Left ventricle myocardium inferior (tissue), 1 donor: ENCODE results near the gene TNS2. TPM values are rescaled to one million over a fixed set of nuclear protein-coding genes. Genes with fewer than 3 reads are reported as not detected.

Experiments used
- DNase-seq: peaks from one replicate; pipeline ENCODE4 v3.0.0-alpha.2; 2020
- H3K27ac ChIP-seq: fragments of 200-600 bp; replicated peaks from 2 replicates; pipeline ENCODE4 v1.8.0; 2021
- H3K27me3 ChIP-seq: fragments of 200-600 bp; 2 replicates; pipeline ENCODE4 v1.8.0; 2021; ENCODE audit warnings: low read depth
- H3K36me3 ChIP-seq: fragments of 200-600 bp; 2 replicates; pipeline ENCODE4 v1.8.0; 2021
- H3K4me1 ChIP-seq: fragments of 200-600 bp; 2 replicates; pipeline ENCODE4 v1.8.0; 2021
- H3K4me3 ChIP-seq: fragments of 200-600 bp; 2 replicates; pipeline ENCODE4 v1.8.0; 2021; ENCODE audit warnings: mild to moderate bottlenecking, moderate library complexity
- H3K9me3 ChIP-seq: fragments of 200-600 bp; replicated peaks from 2 replicates; pipeline ENCODE4 v1.8.0; 2021
- intact Hi-C: fragments of 100-400 bp; cut with micrococcal nuclease; formaldehyde crosslinking; loops from one replicate; pipeline ENCODE4 v1.11.0; 2022
- total RNA-seq: library from RNA; stranded (reverse); fragmentation: NEBNext Ultra II Directional; extraction: Animal tissue kit (Norgen Biotek cat#: 25700); gene quantifications from one replicate; pipeline ENCODE4 v1.2.1, GENCODE V29; 2021
- TF ChIP-seq, protein P1 (sequence below): fragments of 200-600 bp; IDR thresholded peaks from 2 replicates; pipeline ENCODE4 v1.8.0; 2021; ENCODE audit warnings: antibody characterized with exemption, mild to moderate bottlenecking, borderline replicate concordance
- donor health status: DM: no; HTN: yes; CAD: no; lungs with severe emphysema.

The TNS2 gene
- total RNA-seq, 1 donor from 2014 or later: 109 TPM

DNA sequence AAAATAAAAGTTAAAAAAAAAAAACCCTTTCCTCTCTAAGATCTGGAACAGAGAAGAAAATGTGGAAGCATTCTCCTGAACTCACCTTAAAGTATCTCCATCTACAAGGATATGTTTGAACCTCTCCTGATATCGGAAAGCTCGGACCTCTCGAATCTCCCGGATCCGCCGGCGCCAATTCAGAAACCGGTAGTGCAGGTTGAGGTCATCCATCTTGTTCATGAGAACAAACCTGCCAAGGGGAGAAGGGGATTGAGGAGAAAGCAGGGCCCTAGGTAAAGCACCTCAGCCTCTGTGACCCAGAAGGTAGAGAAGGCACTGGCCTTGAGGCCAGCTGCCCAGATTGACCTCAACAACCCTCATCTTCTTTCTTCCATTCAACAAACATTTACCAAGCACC lies 27.2 kb downstream of the TNS2 start:
- Histone ChIP-seq H3K4me1 (peaks cover 64% of the 10 kb centered on the region), H3K27ac (no peak overlapping the region), H3K36me3 (peaks cover 30% of the 10 kb centered on the region), H3K4me3 (no peak overlapping the region), H3K27me3 (no peaks in the 10 kb centered on the region), H3K9me3 (no peaks in the 10 kb centered on the region)
- no peak for DNase-seq
- intact Hi-C loops: no loop called here
- TF ChIP-seq, protein P1, sequence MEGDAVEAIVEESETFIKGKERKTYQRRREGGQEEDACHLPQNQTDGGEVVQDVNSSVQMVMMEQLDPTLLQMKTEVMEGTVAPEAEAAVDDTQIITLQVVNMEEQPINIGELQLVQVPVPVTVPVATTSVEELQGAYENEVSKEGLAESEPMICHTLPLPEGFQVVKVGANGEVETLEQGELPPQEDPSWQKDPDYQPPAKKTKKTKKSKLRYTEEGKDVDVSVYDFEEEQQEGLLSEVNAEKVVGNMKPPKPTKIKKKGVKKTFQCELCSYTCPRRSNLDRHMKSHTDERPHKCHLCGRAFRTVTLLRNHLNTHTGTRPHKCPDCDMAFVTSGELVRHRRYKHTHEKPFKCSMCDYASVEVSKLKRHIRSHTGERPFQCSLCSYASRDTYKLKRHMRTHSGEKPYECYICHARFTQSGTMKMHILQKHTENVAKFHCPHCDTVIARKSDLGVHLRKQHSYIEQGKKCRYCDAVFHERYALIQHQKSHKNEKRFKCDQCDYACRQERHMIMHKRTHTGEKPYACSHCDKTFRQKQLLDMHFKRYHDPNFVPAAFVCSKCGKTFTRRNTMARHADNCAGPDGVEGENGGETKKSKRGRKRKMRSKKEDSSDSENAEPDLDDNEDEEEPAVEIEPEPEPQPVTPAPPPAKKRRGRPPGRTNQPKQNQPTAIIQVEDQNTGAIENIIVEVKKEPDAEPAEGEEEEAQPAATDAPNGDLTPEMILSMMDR: no peak

DNA sequence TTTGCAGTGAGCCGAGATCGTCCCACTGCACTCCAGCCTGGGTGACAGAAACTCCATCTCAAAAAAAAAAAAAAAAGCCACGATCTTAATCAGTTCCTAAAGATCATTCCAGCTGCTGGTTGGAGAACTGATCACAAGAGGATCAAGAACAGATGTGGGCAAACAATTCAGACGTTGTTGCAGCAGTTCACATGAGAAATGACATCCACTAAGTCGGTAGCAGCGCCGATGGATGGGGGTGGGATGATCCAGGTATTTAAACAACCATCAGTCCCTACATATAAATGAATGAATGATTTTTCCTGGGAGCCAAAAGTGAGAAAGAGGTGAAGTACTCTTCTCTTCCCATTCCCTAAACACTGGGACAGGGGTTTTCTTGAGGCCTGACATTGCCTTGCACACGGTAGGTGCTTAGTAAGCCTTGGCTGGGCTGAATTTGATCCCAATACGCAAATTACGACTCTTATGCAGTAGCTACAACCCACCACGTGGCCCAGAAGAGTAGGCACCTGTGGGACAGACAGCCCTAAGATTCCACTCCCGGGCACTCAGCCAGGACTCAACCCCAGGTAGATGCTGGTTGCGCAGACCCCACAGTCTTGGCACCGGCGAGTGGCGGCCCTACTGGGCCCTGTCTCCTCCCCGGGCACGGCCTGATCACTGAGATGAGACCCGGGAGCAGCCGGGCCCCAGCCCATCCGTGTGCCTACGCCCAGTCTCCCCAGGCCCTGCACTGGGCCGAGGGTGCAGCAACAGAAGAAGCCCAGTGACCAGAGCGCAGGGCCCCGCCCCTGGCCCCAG lies 28.8 kb downstream of the TNS2 start:
- TF ChIP-seq, protein P1: no peak
- no peak for DNase-seq
- peaks cover 30% of the 10 kb centered on the region for H3K36me3 ChIP-seq
- peak overlapping the region; percentile 87 for H3K4me3 ChIP-seq
- intact Hi-C loops: no loop called here
- peak overlapping the region; percentile 98 for H3K27ac ChIP-seq
- peaks cover 49% of the 10 kb centered on the region for H3K4me1 ChIP-seq
- H3K9me3 ChIP-seq: no peaks in the 10 kb centered on the region
- H3K27me3 ChIP-seq: no peaks in the 10 kb centered on the region

DNA sequence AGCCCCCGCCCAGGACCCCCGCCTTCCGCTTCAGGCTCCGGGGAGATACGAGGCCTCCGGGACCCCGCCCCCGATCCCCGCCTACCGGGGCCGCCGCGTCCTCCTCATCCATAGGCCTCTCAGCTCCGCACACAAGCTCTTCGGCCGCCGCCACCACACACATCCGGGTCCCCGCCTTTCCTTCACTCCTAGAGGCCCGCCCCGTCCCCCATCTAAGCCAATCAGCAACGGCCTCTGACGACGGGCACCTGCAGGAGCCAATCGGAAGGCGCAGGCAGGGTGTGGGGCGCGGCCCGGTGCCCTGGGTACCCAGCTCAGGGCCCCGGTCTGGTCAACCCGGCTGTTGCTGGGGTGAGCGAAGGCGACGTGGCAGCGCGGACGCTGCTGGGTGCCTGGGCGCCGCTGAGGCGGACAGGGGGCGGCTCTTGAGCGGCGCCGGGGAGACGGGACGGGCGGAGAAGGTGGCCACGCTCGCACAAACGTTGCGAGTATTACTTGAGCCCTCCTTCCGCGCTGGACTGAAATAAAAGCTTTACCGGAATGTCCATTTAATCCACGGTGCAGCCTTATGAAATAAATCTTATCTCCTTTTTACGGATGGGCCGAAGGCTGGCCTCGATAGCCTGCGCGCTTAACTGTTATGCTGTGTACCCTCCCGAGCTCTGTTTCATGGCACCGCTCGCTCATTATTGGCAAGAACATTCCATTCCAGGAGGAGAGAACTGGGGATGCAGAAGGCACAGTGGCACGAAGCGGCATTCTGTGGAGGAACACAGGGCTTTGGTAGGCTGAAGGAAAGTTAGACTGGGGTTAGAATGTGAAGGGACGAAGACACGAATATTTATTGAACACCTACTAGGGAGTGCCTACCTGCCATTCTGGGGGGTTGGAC lies 29.6 kb downstream of the TNS2 start, which contains the start of gene SPRYD3:
TSS of gene SPRYD3 (minus strand) at position 165 of the 892 bp plus-strand sequence. CDS start at position 108, 57 bp downstream.
- TF ChIP-seq, protein P1: peak; percentile 11
- Histone ChIP-seq H3K27ac (peak within 1 kb of the TSS; percentile 98), H3K4me3 (peak within 1 kb of the TSS; percentile 87), H3K4me1 (peaks cover 40% of the 10 kb centered on the region), H3K27me3 (no peaks in the 10 kb centered on the region), H3K36me3 (peaks cover 29% of the 10 kb centered on the region), H3K9me3 (peaks cover under 1% of the 10 kb centered on the region)
- intact Hi-C loops: no loop called here
- peak; percentile 98 for DNase-seq

DNA sequence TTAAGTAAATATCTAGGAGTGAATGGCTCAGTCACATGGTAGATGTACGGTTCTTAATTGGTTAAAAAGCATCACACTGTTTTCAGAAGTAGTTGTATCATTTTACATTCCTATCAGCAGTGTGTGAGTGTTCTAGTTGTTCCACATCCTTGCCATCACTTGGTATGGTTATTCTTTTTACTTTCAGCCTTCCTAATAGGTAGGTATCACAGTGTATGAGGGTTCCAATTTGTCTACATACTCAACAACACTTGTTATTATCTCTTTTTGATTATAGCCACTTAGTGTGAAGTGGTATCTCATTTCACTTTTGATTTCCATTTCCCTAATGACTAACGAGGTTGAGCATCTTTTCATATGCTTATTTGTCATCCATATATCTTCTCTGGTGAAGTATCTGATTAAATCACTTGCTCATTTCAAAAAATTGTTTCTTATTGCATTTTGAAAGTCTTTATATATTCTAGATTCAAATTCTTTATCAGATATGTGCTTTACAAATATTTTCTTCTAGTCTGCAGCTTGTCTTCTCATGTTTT lies 32.8 kb downstream of the TNS2 start:
- Histone ChIP-seq H3K9me3 (peaks cover 6% of the 10 kb centered on the region), H3K4me3 (no peak overlapping the region), H3K4me1 (peaks cover 27% of the 10 kb centered on the region), H3K27ac (no peak overlapping the region), H3K36me3 (no peaks in the 10 kb centered on the region), H3K27me3 (no peaks in the 10 kb centered on the region)
- TF ChIP-seq, protein P1: no peak
- intact Hi-C loops: no loop called here
- DNase-seq: no peak

DNA sequence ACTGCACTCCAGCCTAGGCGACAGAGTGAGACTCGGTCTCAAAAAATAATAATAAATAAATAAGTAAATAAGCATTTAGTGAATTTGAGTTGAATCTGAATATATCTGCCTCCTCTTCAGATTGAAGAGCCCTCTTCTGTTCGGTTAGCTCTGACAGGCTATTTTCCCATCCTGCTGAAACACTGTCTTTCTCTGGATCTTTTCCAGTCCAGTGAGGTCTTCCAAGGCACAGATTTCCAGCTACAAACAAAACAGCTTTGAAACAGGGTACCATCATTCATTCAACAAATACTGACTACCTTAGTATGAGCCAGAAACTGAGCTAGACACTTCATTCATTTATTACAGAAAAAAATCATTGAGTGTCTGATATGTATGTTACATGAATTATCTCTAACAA lies 36.5 kb downstream of the TNS2 start:
- no peaks in the 10 kb centered on the region for H3K4me1 ChIP-seq
- H3K9me3 ChIP-seq: peaks cover 6% of the 10 kb centered on the region
- H3K36me3 ChIP-seq: no peaks in the 10 kb centered on the region
- H3K27me3 ChIP-seq: no peaks in the 10 kb centered on the region
- no peak for DNase-seq
- intact Hi-C loops: no loop called here
- no peak overlapping the region for H3K4me3 ChIP-seq
- no peak overlapping the region for H3K27ac ChIP-seq
- TF ChIP-seq, protein P1: no peak
